ENCODE results near the gene INO80.
"Not testable (repeated sequence)": the region's sequence is repeated elsewhere in the genome, so short reads cannot be mapped to it uniquely, and the experiment has no call there.

Gene INO80

DNA sequence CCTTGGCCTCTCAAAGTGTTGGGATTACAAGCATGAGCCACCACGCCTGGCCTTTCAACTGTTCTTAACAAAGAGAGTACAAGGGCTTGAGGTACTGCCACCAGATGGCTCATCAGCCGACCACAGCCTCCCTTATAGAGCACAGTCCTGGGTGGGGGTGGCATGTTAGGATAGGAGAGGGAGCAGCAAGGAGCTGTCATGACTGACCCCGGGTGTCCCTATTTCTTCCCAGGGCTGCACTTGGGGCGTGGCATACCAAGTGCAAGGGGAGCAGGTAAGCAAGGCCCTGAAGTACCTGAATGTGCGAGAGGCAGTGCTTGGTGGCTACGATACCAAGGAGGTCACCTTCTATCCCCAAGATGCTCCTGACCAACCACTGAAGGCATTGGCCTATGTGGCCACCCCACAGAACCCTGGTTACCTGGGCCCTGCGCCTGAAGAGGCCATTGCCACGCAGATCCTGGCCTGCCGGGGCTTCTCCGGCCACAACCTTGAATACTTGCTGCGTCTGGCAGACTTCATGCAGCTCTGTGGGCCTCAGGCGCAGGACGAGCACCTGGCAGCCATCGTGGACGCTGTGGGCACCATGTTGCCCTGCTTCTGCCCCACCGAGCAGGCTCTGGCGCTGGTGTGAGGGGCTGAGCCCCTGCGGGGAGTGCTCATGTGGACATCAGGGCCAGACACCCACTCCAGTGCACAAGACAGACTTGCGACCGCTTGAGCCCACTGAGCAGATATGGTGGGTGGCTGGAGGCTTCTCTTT lies 160.8 kb downstream of the INO80 start:
- Histone ChIP-seq H3K4me3 (ENCODE audit: insufficient read depth, low read depth, low read length) (no peak overlapping the region), H3K27me3 (ENCODE audit: control insufficient read depth, insufficient read depth, low read length, poor library complexity, severe bottlenecking) (peaks cover 15% of the 10 kb centered on the region), H3K27ac (ENCODE audit: insufficient read depth, low read depth, low read length, poor library complexity, severe bottlenecking) (no peak overlapping the region), H3K4me1 (ENCODE audit: control insufficient read depth, insufficient read depth, low read length) (peaks cover 7% of the 10 kb centered on the region), H3K36me3 (ENCODE audit: control insufficient read depth, insufficient read depth, low read length) (no peaks in the 10 kb centered on the region), H3K9me3 (ENCODE audit: control insufficient read depth, low read length) (no peaks in the 10 kb centered on the region)
- 89 to 90% methylated on average over 20 of the region's 20 CpGs for WGBS, 2 experiments

DNA sequence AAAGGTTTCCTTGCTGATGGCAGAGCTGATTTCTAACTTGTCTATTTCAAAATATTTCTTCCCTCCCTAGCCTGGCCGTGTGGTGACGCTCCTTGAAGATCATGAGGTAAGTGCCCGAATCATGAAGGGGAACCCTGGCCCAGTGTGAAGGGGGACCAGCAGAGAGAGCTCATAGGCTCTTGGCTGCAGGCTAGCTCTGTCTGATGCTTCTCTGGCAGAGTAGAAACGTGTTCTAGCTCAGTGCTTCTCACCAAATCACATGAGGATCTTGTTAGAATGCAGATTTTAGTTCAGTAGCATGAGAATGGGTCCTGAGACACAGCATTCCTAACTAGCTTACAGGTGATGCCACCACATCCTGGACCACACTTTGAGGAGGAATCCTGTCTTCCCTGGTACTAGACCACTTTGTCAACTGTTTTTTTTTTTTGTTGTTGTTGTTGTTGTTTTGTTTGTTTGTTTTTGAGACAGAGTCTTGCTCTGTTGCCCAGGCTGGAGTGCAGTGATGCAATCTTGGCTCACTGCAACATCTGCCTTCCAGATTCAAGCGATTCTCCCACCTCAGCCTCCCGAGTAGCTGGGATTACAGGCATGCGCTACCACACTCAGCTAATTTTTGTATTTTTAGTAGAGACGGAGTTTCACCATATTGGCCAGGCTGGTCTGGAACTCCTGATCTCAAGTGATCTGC lies 161.8 kb downstream of the INO80 start:
- peak overlapping the region; percentile 66 for H3K4me3 ChIP-seq (ENCODE audit: insufficient read depth, low read depth, low read length)
- not testable (repeated sequence) for H3K27ac ChIP-seq (ENCODE audit: insufficient read depth, low read depth, low read length, poor library complexity, severe bottlenecking); H3K36me3 ChIP-seq (ENCODE audit: control insufficient read depth, insufficient read depth, low read length); H3K9me3 ChIP-seq (ENCODE audit: control insufficient read depth, low read length); H3K4me1 ChIP-seq (ENCODE audit: control insufficient read depth, insufficient read depth, low read length)
- WGBS, 2 experiments: 68 to 69% methylated on average over 8 of the region's 8 CpGs
- peaks cover 15% of the 10 kb centered on the region for H3K27me3 ChIP-seq (ENCODE audit: control insufficient read depth, insufficient read depth, low read length, poor library complexity, severe bottlenecking)

DNA sequence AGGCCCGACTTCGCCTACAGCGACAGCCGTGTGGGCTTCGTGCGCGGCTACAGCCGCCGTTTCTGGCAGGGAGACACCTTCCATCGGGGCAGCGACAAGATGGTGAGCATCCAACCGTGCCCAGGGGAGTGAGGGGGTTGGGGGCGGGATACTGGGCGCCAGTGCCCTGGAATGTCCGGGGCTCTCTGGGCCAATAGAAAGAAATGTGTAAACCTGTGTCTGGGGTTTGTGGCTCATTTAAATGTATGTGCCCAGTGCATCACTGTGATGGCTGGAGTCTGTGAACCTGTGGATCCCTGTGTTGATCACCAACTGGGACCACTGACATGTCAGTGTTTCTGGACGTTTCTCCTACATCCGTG lies 162.4 kb downstream of the INO80 start:
- H3K9me3 ChIP-seq (ENCODE audit: control insufficient read depth, low read length): no peaks in the 10 kb centered on the region
- H3K36me3 ChIP-seq (ENCODE audit: control insufficient read depth, insufficient read depth, low read length): no peaks in the 10 kb centered on the region
- 4% methylated on average over 17 of the region's 17 CpGs for WGBS, 2 experiments
- no peak overlapping the region for H3K27ac ChIP-seq (ENCODE audit: insufficient read depth, low read depth, low read length, poor library complexity, severe bottlenecking)
- H3K4me3 ChIP-seq (ENCODE audit: insufficient read depth, low read depth, low read length): peak overlapping the region; percentile 66
- H3K4me1 ChIP-seq (ENCODE audit: control insufficient read depth, insufficient read depth, low read length): no peaks in the 10 kb centered on the region
- H3K27me3 ChIP-seq (ENCODE audit: control insufficient read depth, insufficient read depth, low read length, poor library complexity, severe bottlenecking): peaks cover 15% of the 10 kb centered on the region

DNA sequence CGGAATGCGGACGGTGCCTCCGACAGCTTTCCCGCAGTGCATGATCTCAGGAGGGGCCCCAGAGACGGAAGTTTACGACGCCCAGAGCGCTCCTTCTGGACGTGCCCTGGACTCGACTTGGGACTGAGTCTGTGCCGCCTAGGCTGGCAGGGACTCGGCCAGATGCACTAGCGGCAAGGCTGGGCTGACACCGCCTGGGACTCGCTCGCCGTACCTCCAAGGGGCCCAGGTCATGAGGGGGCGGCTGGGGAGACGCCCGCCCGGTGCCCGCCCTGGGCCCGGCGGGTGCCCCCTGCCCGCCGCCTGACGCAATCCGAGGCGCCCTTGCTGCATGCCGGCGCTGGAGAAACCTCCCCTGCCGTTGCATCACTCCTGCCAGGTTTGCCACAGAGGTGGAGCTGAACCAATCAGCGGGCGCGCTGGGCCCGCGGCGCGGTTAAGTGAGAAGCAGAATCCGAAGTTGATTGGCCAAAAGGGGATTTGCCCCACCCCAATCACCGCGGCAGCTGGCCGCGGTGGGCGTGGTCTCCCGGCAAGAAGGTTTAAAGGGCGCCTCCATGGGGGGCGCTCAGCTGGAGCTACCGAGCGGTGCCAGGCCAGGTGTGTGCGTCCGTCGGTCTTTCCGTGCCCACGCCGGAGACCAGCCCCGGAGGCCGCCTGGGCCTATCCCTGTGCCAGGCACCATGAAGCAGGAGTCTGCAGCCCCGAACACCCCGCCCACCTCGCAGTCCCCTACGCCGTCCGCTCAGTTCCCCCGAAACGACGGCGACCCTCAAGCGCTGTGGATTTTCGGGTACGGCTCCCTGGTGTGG lies 163.0 kb downstream of the INO80 start, which contains the start of gene CHAC1:
TSS of gene CHAC1 (plus strand) at position 571 of the 812 bp plus-strand sequence. CDS start at position 684, 113 bp downstream.
- H3K27ac ChIP-seq (ENCODE audit: insufficient read depth, low read depth, low read length, poor library complexity, severe bottlenecking): peak within 1 kb of the TSS; percentile 90
- no peaks in the 10 kb centered on the region for H3K36me3 ChIP-seq (ENCODE audit: control insufficient read depth, insufficient read depth, low read length)
- no peaks in the 10 kb centered on the region for H3K4me1 ChIP-seq (ENCODE audit: control insufficient read depth, insufficient read depth, low read length)
- H3K27me3 ChIP-seq (ENCODE audit: control insufficient read depth, insufficient read depth, low read length, poor library complexity, severe bottlenecking): peaks cover 15% of the 10 kb centered on the region
- no peaks in the 10 kb centered on the region for H3K9me3 ChIP-seq (ENCODE audit: control insufficient read depth, low read length)
- WGBS, 2 experiments: 0 to 1% methylated on average over 72 of the region's 72 CpGs
- peak within 1 kb of the TSS; percentile 66 for H3K4me3 ChIP-seq (ENCODE audit: insufficient read depth, low read depth, low read length)

DNA sequence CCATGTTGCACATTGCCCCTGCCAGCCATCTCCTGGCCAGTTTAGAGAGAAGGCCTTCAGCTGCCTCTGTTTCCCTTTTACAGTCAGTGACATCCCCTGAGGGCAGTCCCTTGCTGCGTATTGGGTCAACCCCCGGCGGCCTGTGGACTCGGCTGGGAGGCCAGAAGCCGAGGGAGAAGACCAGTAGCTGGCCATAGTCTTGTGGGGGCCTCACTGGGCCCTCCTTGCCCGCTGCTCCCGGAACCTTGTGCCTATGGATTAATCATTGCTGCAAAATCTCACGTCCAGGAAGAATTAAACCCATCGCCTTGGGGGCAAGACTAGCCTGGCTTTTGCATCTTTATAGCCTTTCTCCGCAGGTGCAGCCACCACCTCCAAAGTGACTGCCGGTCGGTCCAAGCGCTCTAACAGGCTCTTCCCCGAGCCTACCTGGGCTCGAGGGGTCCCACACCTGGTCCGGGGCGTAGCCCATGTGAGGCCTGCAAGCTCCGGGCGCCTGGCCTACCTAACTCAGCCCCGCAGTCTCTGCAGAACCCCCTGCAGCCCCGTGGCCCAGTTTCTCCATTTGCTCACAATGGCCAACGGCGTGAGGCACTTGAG lies 163.7 kb downstream of the INO80 start:
- Histone ChIP-seq H3K27me3 (ENCODE audit: control insufficient read depth, insufficient read depth, low read length, poor library complexity, severe bottlenecking) (peaks cover 15% of the 10 kb centered on the region), H3K9me3 (ENCODE audit: control insufficient read depth, low read length) (no peaks in the 10 kb centered on the region), H3K36me3 (ENCODE audit: control insufficient read depth, insufficient read depth, low read length) (no peaks in the 10 kb centered on the region), H3K27ac (ENCODE audit: insufficient read depth, low read depth, low read length, poor library complexity, severe bottlenecking) (peak overlapping the region; percentile 90), H3K4me1 (ENCODE audit: control insufficient read depth, insufficient read depth, low read length) (no peaks in the 10 kb centered on the region), H3K4me3 (ENCODE audit: insufficient read depth, low read depth, low read length) (peak overlapping the region; percentile 66)
- WGBS, 2 experiments: 31 to 33% methylated on average over 23 of the region's 23 CpGs

DNA sequence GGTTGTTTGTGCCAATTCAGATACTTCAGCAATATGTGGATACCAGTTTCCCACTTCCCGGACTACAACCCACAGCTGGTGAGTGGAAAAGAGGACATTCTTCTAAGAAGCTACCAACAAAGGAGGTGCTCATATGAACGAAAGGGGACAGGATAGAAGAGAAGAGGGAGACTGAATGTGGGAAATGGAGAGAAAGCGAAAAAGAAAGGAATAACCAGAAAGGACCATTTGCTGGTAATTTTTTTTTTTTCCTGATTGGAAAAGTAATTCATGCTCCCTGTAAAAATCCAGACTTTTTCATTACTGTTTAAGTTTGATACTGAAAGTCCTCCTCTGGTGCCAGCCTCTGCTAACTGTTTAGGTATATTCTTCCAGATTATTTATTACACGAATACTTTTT lies 164.3 kb downstream of the INO80 start:
- H3K36me3 ChIP-seq (ENCODE audit: control insufficient read depth, insufficient read depth, low read length): no peaks in the 10 kb centered on the region
- whole genome bisulfite sequencing, 2 experiments: 97 to 99% methylated on average over 3 of the region's 4 CpGs

DNA sequence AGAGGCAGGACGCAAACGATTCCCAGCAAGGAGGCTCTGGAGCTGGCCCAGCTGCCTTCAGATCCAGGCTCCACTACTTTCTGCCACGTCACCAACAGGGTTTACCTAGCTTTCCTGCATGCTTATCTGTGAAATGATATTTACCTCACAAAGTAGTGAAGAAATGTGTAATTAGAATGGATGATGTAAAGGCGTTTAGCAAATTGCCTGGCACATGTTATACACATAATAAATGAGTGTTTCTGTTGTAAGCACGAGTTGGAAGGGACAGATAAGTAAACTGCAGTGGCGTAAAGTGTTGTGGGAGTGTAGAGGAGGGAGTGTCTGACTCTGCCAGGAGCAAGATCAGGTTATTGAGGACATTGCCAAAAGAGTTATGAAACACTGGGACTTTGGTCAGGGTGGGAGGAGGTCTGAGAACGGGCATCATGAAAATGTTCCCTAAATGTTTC lies 166.3 kb downstream of the INO80 start:
- 74 to 81% methylated on average over 6 to 7 of the region's 7 CpGs for WGBS, 2 experiments
- no peak overlapping the region for H3K27ac ChIP-seq (ENCODE audit: insufficient read depth, low read depth, low read length, poor library complexity, severe bottlenecking)
- no peak overlapping the region for H3K4me3 ChIP-seq (ENCODE audit: insufficient read depth, low read depth, low read length)
- no peaks in the 10 kb centered on the region for H3K36me3 ChIP-seq (ENCODE audit: control insufficient read depth, insufficient read depth, low read length)
- H3K4me1 ChIP-seq (ENCODE audit: control insufficient read depth, insufficient read depth, low read length): no peaks in the 10 kb centered on the region
- no peaks in the 10 kb centered on the region for H3K9me3 ChIP-seq (ENCODE audit: control insufficient read depth, low read length)
- peaks cover 15% of the 10 kb centered on the region for H3K27me3 ChIP-seq (ENCODE audit: control insufficient read depth, insufficient read depth, low read length, poor library complexity, severe bottlenecking)

More for the DNA sequence above, 164.3 kb downstream of the INO80 start:
- Histone ChIP-seq H3K27ac (ENCODE audit: insufficient read depth, low read depth, low read length, poor library complexity, severe bottlenecking) (no peak overlapping the region), H3K4me3 (ENCODE audit: insufficient read depth, low read depth, low read length) (no peak overlapping the region), H3K4me1 (ENCODE audit: control insufficient read depth, insufficient read depth, low read length) (no peaks in the 10 kb centered on the region), H3K27me3 (ENCODE audit: control insufficient read depth, insufficient read depth, low read length, poor library complexity, severe bottlenecking) (peaks cover 15% of the 10 kb centered on the region), H3K9me3 (ENCODE audit: control insufficient read depth, low read length) (no peaks in the 10 kb centered on the region)

DNA sequence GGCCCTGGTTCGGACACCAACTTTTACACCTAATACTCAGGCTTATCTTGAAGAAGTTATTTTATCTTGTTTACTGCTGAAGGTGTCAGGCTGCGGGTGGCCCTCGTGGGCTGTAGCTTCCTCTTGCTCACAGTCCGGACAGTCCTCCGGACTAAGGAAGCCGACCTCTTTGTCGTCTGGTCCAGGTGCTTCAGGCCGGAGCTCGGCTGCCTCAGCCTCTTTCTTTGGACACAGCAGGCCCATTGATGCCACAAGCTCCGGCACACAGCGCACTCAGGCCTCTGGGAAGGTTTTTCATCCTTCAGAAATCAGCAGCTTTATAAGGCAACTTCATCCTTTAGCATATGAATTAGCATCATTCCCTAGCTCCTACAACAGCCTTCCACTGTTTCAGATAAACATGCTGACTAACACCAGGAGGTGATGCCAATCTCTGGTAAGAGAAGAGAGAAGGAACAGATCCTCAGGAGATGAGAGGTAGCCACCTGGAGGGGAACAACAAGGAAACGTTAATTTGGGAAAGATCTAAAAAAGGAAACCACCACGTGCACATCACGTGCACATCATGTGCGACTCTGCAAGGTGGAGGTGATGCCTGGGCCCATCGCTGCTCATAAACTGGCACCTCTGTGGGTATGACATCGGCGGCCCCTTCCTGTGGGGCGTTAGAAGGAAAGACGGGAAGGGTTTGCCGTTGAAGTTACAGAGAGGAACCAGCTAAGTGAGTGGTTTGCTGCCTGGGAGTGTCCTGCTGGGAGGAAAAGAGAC lies 167.2 kb downstream of the INO80 start:
- Histone ChIP-seq H3K4me3 (ENCODE audit: insufficient read depth, low read depth, low read length) (no peak overlapping the region), H3K27me3 (ENCODE audit: control insufficient read depth, insufficient read depth, low read length, poor library complexity, severe bottlenecking) (peaks cover 11% of the 10 kb centered on the region), H3K4me1 (ENCODE audit: control insufficient read depth, insufficient read depth, low read length) (no peaks in the 10 kb centered on the region), H3K36me3 (ENCODE audit: control insufficient read depth, insufficient read depth, low read length) (no peaks in the 10 kb centered on the region), H3K9me3 (ENCODE audit: control insufficient read depth, low read length) (no peaks in the 10 kb centered on the region), H3K27ac (ENCODE audit: insufficient read depth, low read depth, low read length, poor library complexity, severe bottlenecking) (no peak overlapping the region)
- WGBS, 2 experiments: 76 to 78% methylated on average over 21 of the region's 21 CpGs

DNA sequence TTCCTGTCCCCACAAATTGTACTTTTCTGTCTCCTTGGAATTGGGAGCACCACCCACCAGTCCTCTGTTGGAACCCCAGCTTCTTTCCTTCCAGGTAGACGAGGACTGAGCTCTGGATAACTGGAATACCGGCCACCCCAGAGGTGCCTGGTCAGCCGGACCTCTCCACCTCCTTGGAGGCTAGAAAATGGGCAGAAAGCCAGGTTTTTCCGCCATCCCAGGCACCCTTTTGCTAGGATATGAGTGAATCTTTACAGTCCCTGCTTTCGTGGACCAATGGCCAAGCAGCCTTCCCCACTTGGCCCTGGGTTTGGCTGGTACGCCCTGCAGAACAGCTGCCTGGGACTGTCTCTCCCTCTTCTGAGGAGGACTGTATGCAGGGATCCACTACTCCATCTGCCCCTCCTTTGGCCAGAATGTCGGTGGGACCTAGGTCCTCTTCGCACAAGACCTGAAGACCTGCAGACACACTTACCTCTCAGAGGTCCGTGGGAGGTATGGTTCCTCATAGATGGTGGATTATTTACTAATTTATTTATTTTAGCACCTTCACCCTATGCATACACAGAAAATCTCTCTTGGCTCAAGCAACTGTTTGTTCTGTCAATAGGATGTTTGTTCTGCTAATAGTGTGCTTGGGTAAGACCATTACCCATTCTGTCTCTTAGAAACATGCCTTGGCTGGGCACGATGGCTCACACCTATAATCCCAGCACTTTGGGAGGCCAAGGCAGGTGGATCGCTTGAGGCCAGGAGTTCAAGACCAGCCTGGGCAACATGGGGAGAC lies 171.4 kb downstream of the INO80 start:
- no peaks in the 10 kb centered on the region for H3K36me3 ChIP-seq (ENCODE audit: control insufficient read depth, insufficient read depth, low read length)
- H3K27me3 ChIP-seq (ENCODE audit: control insufficient read depth, insufficient read depth, low read length, poor library complexity, severe bottlenecking): peaks cover 28% of the 10 kb centered on the region
- peaks cover 17% of the 10 kb centered on the region for H3K4me1 ChIP-seq (ENCODE audit: control insufficient read depth, insufficient read depth, low read length)
- no peaks in the 10 kb centered on the region for H3K9me3 ChIP-seq (ENCODE audit: control insufficient read depth, low read length)
- no peak overlapping the region for H3K27ac ChIP-seq (ENCODE audit: insufficient read depth, low read depth, low read length, poor library complexity, severe bottlenecking)
- no peak overlapping the region for H3K4me3 ChIP-seq (ENCODE audit: insufficient read depth, low read depth, low read length)
- WGBS, 2 experiments: 90 to 91% methylated on average over 10 of the region's 11 CpGs
